Esophagus mucosa (tissue), 1 donor: ENCODE results near the gene TLL2. TPM values are rescaled to one million over a fixed set of nuclear protein-coding genes. Genes with fewer than 3 reads are reported as not detected.

Experiments
- ATAC-seq: fragments of 200-7000 bp; cut with Tn5 transposase; one replicate; pipeline ENCODE4 v1.9.1; 2020
- total RNA-seq: library from RNA; stranded (reverse); gene quantifications from one replicate; pipeline ENCODE4 v1.2.4, GENCODE V29; 2023
- donor health status: DM: yes; HTN: yes; CAD: no.

Gene TLL2
- total RNA-seq, 1 donor from 2014 or later: 0.12 TPM

DNA sequence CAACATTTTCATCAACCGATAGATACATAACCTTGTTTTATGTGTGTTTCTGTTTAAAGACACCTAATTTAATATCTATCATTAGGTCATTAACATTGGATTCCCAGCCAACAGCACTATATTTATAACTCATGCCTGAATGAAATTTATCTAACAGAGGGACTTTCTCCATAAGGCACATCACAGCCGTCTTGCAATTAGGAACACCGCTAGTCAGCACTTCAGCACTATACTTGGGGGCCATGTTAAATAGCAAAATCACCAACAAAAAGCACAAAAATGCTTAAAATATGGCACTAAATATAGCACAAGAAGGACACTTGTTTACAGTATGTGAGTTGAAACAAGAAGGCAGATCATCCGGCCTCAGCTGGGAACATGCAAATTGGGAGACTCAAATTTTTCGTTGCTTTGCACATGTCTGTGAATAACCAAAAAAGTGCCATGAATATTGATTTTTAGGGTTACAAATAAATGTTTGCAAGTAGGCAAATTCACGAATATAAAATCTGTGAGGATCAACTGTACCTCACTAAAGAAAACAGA lies 51.0 kb downstream of the TLL2 start:
- ATAC-seq: no peak

DNA sequence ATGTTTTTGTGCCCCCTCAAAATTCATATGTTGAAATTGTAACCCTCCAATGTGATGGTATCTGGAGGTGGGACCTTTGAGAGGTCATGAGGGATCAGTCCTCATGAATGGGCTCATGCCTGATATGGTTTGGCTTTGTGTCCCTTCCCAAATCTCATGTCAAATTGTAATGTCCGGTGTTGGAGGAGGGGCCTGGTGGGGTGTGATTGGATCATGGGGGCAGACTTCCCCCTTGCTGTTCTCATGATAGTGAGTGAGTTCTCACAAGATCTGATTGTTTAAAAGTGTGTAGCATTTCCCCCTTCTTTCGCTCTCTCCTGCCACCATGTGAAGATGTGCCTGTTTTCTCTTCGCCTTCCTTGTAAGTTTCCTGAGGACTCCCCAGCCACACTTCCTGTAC lies 53.4 kb downstream of the TLL2 start:
- no peak for ATAC-seq

DNA sequence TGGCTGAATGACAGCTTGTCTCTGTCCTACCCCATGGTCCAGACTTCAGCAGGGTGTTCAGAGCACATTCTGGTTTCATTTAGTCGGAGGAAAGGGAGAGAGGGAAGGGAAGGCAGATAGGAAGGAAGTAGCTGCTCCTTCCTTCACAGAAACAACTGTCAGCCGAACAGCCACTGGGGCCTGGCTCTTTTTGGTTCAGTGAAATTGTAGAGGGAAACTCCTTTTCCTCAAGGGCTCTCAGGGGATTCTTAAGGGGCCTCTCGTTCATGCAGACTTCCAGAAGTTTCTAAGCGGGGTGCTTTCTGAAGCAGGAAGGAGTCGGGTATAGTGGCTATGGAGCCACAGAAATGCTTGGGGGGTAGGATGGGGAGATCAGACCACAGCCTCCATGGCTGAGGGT lies 56.4 kb downstream of the TLL2 start:
- no peak for ATAC-seq

DNA sequence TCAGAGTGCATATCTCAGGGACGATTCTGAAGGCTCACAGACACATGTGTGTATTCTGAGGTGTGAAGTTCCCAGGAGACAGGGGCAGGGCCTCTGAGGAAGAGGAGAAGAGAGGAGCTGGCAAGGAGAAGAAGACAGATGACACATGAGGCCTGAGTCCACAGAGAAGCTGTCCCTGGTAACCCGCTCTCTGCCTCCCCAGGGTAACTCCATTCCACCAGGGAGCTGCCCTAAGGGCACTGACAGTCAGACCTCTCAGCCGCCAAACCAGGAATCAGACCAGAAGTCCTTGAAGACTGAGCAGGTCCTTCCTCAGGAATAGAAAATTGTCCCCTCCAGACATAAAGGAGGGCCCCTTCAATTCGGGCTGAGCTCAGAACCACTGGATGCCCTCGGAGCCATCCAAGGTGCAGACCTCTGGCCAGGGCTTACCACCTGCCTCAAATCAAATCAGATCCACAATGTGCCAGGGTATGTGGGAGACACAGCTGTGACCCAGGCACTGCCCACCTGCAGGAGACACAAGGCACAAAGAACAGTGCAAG lies 57.4 kb downstream of the TLL2 start:
- ATAC-seq: no peak

DNA sequence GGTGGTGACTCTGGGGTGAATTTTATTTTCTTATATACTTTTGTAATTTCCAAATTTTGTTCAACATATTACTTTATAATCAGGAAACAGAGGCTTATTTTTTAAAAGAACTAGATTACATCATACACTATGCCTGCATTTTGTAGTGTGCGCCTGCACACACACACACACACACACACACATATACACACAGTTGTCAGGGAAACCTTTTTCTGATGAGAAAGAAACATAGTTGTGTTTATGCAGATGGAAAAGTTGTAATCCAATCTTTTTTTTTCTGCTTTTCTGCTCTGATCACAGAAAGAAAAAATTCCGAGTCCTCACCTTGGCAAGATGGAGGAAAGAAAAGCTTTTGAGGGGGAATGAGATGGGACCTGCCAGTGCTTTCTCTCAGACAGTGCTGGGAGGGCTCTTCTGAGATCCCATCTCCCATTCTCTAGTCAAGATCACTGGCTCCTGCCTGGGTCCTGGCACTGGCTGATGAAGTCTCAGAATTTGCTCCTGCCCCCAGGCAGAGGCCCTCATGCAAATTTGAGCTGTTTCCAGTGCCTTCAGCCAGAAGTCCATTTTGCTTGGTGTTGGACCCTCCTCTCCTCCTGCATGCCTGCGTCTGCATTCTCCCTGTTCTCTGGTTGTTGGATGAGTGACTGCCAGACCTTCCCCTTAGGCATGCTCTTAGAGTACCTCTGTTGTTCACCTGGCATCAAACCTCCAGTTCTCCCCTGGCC lies 59.7 kb downstream of the TLL2 start:
- ATAC-seq: no peak

DNA sequence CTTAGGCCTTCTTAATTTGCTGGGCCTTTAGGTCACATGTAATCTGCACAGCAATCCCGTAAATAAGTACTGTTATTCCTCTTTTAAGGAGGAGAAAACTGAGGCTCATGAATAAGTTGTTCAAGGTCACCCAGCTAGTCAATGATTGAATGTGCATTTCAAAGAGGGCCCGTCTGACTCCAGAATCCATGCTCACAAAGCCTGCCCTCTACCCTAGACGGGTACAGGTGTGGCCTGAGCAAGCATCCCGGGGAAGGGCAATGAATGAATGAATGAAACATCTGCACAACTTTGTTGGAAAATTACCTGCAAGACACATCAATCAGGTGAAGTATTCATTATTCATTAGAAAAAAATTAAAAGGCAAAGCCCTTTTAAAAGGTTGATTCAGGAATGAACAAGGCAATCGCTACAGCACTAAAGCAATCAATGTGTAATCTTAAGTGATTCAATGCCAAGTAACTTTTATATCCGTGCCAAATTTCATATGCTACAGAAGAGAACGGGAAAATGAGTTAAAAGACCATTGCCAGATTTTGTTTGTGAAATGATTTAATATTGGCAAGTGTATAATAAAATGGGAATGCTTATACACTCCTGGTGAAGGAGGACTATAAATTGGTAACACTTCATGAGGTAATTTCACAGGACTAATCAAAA lies 61.1 kb downstream of the TLL2 start:
- no peak for ATAC-seq

DNA sequence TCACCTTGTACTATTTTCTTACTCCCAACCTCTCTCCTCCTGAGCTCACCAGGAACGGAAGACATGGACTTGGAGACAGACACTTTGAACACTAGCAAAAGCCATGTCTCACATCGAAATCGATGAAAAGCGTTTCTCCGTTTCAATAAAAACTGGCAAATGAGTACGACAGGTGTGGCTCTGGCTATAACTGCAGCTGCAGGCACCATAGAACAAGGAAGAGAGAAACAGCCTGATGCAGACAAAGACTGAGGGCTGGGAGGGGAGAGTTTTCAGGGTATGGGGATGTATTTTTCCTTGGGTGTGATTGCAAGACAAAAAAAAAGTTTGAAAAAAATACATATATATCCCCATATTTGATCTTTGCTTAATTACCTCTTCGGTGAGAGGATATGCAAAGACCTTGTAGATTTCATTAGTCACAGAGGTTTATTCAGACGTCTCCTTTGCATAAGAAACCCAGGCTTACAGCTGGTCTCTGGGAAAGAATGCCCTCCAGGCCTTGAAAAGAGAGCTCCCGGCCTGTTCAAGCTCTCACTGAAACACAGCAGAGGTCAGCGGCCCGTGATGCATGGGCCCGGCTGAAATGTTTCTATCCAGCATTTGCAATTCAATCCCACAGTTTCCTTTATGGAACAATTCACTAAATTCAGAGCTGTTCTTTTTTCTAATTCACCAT lies 63.1 kb downstream of the TLL2 start:
- no peak for ATAC-seq

DNA sequence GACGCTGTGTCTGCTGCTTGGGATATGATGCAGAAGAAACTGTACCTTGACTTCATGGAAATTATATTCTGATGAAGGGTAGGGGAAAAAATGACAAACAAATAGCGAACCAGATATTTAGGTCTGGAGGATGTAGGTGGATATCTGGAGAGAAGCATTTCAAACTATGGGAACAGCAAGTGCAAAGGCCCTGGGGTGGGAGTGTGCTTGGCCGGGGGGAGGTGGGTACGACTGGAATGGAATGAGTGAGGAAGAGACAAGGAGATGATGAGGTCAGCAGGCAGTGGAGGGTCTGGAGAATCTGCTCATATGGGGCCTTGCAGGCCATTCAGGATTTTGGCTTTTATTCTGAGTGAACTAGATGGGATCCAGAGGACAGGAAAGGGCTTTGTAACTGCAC lies 65.2 kb downstream of the TLL2 start:
- no peak for ATAC-seq

DNA sequence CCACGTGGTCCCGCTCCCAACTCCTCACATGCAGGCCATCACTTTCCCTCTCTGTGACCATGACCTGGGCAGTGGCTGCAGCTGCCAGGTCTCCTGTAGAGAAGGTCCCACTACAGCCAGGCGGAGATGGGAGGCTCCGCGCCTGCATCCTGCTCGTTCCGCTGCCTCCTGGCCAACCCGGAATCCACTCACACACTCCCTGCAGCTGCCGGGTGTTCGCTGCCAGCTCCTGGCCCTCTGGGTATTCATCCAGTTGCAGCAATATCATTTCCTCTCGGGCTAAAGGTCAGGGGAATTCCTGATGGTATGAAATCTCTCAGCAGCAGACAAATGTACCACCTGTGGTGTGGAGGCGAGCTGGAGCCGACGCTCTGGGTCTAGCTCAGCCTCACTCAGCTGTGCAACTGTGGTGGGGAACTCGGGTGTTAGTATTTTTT lies 65.7 kb downstream of the TLL2 start:
- no peak for ATAC-seq

DNA sequence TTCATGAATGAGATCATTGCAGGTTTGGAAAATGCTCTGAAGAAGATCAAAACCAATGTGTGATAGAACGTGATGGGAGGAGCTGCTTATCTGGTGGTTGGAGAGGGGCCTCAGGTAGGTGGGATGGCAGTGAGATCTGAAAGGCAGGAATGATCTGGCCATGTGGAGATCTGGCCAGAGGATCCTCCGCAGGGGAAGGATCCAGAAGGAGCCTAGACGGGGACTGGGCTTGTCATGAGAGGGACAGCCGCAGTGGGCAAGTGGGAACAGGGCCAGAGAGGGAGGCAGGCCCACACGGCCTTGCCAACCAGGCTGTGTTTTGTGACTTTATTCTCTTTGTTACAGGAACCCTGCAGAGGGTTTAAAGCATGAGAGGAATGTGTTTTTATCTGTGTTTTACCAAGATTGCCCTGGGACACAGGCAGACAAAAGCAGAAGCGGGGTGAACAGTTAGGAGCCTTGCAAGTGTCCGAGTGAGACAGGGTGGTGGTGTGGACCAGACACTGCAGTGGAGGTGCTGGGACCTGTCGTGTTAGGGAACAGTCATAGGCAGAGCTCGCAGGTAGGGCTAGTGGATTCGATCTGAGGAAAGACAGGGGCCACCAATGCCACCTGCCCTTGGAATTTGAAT lies 66.6 kb downstream of the TLL2 start:
- ATAC-seq: no peak

DNA sequence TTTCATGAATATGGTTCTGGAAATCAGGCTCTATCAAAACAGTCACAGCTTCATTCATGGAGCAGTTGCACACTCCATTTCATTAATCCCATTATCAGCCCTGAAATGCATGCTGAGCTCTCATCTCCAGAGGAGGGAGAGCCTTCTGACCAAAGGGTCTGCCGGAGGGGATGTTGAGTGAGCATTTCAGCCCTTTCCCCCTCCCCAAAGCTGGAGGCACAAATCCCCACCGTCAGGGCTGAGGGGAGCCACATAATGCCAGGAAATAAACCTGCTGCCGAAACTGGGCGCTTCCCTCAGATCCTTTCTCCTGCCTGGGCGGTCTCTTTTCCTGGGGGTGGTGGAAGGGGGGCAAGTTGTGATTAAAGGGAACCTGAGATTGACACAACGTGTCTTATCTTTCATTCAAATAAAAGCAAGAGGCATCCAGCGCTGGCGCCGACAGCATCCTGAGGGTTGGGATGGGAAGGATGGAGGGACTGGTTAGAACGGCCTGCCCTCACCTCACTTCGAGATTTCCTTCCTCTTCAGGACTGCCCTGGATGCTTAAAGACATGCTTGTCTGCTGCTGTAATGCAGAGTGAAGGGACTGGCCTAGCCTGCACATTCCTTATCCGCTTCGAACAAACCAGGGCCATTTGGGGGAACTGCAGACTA lies 71.6 kb downstream of the TLL2 start:
- ATAC-seq: no peak

DNA sequence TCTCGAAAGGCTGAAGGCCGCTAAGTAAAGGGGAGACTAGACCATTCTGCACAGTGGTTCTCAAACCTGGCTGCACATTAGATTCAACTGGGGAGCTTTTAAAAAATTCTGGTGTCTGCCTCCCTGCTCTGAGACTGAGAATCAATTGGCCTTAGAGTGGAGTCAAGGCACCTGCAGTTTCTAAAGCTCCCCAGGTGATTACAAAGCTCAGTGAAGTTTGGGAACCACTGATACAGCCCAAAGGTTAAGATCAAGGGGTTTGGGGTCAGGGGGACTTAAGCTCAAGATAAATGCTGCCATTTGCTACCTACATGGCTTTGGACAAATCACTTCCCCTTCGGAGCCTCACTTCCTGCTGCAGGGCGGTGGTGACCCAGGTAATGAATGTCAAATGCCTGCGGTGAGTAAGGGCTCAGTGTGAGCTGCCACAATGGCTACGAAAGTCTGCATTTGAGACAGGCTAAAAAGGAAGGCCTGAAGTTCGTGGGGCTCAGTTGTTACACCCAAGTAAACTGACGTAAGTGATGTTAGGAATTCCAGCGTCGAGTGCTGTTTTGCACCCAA lies 72.3 kb downstream of the TLL2 start:
- ATAC-seq: no peak

DNA sequence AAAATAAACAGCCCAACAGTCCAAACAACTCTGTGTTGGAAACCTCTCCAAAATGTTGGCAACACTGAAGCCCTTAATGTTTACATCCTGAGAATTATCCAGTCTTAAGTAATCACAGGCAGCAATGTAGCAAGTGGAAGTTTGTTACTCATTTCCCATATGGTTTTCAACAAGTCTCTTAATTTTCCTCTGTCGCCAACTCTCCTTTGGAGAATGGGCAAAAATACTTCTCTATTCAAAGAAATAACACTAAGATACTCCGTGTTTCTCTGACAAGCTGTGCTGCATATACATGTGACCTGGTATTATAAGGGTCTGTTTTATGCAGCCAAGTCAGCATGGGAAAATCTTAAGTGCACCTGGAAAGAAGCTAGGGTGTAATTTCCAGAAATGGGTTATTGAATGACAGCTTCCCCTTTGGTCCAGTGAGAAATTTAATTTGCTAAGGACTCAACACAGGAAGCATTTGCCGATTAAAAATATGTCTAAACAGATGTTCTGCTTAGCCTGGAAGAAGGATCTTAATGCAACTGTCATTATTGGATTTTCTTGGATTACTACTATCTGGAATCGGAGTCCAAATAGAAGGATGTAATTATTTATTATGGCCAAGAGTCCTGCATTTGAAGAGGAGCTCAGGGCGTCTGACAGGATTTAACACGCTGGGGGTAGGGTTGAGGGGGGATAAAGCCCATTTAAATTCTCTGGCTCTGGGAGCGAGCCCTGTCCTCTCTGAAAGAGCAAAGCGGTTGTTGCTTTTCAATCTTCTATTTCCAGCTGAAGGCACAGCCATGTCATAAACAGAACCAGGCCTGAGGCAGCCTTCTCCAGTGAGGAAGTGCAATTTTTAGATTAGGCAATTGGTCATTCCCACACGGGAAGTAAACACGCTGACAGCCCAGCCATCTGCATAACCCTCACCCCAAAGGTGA lies 73.1 kb downstream of the TLL2 start:
- no peak for ATAC-seq

DNA sequence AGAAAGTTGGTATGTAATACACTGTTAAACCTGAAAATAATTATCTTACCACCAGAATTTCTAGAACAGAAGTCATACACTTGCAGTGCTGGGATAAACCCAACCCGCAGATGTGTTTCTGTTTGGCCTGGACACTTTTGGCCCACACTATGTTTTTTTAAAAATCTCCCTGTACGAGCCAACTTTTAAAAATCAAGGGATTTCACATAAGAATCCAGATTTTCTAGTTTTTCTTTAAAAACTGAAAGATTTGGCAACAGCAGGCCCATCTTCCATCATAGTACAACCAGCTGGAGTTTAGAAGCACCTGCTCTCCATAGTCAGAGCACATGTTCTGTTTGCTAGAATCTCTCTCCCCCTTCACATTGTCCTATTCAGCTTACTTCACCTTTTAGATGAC lies 74.0 kb downstream of the TLL2 start:
- no peak for ATAC-seq

DNA sequence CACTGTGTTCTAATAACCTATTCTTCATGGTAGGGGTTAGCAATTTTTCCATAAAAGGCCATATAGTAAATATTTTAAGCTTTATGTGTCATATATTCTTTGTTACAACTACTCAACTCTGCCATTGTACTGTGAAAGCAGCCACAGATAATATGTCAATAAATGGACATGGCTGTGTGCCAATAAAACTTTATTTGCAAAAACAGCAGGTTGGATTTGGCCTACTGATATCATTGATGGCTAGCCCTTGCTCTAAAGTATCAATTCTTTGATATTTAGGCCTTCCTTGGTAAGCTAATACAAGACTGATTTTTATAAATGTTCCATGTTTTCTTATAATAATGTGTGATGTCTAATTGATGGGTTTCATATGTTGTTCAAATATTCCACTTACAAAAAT lies 77.7 kb downstream of the TLL2 start:
- no peak for ATAC-seq

DNA sequence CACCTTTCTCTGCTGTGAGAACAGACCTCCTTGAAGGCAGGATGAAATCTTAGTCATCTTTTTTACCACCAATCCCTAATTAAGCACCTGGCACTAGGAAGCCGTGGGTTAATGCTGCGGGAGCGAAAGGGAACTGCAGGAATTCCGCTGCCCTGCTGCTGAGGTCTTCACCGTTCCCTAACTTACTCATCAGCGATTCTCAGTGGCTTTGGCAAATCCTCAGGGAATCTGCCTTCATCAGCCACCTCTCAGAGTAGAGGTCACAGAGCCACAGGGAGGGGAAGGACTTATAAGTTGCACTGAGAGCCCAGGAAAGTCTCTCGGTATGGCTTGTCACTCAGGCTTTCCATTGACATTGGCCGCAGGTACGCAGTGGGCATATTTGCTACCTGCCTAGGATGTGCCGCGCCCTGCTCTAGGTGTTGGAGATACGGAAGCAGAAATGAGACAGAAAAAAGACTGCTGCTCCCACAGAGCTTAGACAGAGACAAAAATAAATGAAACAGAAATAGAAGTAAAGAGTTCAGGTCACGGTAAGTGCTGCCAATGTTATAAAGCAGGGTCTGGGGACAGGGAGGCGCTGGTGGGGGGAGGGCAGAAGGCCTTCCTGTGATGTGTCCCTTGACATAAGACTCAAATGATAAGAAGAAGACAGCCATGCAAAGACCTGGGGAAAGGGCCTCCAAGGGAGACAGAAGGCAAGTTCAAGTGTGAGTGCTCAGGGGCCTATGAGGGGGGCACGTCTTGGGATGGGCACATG lies 82.3 kb downstream of the TLL2 start:
- ATAC-seq: no peak

DNA sequence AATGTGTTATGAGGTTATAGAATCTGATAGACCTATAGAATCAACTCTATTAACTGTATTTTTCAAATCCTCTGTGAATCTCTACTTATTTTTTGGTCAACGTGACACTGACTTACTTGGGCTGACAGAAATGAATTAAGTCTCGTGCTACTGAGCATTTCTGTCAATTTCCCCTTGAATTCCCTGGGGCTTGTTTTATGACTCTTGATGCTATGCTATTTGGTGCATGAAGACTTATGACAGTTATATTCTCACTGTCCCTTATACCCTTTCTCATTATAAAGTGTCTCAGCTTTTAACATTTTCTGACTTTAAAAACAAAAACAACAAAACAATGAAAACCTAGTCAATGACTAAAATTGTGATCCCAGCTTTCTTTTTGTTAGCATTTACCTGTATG lies 86.4 kb downstream of the TLL2 start:
- no peak for ATAC-seq

DNA sequence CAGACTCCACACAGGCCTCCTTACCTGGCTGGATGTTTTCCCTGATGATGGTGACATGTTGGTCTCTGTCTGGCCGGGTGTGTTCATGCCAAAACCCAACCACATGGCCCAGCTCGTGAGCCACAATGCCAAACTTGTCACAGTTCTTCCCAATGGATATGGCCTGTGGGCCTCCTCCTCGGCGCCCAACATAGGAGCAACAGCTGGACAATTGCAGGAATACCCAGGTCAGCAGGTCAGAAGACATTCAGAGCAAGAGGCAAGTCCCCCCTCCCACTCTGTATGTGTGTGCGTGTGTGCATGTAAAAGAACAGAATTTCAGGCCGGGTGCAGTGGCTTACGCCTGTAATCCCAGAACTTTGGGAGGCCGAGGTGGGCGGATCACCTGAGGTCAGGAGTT lies 91.2 kb downstream of the TLL2 start:
- ATAC-seq: no peak

DNA sequence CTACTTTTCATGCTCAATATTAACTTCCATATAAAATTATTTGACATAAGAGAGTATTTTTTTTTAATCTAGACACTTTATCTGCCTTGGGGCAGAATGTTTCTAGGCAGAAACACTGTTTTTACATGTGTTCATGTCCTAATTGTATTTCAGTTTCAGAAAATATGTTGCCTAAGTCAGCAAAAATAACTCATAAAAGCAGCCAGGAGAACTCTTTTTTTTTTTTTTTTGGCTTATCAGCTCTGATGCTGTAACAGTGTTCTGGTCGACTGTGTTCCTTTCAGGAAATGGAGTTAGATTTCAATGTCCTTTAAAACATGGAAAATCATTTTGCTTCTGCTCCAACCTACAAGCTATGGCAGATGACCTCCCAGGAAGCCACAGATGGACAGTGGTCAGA lies 91.7 kb downstream of the TLL2 start:
- ATAC-seq: no peak
